AG10803 (cell line): Measurements from ENCODE around the gene SAMD11.

Source experiments
- DNase-seq: peaks from one replicate; pipeline ENCODE4 v3.0.0; 2010; ENCODE audit warnings: low read depth
- H3K4me3 ChIP-seq: 2 replicates; pipeline ENCODE4 v1.5.1; 2011; ENCODE audit warnings: mild to moderate bottlenecking, low read length, control low read depth
- CTCF ChIP-seq: conservative IDR thresholded peaks from 2 replicates; pipeline ENCODE4 v1.5.1; 2011; ENCODE audit warnings: mild to moderate bottlenecking, low read length, control low read depth, inconsistent platforms

Gene SAMD11

DNA sequence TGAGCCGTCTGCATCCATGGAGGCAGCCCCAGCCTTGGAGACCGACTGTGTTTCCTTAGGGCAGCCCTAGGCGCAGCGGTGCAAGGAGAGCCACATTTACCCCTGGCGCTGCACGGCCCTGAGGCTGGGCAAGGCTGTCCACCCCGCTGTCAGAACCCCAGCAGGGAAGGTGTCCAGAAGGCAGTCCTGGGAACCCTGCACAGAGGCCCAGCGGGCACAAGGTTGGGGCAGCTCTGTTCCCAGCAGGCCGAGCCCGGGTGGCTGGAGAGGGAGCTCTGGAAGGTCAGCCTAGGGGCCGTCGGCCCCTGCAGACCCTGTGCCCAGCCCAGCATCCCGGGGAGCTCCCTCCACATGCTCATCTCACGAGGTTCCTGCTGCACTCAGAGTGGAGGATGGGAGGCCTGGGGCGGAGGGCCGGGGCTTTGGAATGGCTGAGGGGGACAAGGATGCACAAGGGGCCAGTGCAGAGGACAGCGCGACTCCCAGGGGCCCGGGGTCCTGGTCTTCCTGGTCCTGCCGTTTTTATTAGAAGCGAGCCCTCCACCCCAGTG lies 19.9 kb upstream of the SAMD11 start:
- DNase-seq, result no peak
- peak overlapping the region; percentile 35 for H3K4me3 ChIP-seq
- TF ChIP-seq CTCF, result no peak

DNA sequence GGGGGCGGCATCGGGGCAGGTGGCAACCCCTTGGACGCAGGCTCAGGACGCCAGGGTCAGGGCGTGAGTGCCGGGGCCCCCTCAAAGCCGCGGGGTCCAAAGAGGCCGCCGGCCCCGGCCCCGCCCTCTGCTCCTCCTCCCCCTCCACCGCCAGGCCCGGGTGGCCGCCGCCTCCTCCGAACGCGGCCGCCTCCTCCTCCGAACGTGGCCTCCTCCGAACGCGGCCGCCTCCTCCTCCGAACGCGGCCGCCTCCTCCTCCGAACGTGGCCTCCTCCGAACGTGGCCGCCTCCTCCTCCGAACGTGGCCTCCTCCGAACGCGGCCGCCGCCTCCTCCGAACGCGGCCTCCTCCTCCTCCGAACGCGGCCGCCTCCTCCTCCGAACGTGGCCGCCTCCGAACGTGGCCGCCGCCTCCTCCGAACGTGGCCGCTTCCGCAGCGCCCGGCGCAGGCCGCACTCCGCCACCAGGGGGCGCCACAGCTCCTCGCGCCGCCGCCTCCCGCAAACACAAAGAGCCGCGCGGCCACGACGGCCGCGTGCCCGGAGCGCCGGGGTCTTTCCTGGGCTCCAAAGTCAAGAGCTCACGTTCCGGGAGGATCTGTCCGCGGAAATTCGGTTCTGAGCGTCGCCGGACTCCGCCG lies 19.3 kb upstream of the SAMD11 start:
- H3K4me3 ChIP-seq, result peak overlapping the region; percentile 55
- TF ChIP-seq CTCF, result peak; percentile 45
- peak; percentile 80 for DNase-seq

DNA sequence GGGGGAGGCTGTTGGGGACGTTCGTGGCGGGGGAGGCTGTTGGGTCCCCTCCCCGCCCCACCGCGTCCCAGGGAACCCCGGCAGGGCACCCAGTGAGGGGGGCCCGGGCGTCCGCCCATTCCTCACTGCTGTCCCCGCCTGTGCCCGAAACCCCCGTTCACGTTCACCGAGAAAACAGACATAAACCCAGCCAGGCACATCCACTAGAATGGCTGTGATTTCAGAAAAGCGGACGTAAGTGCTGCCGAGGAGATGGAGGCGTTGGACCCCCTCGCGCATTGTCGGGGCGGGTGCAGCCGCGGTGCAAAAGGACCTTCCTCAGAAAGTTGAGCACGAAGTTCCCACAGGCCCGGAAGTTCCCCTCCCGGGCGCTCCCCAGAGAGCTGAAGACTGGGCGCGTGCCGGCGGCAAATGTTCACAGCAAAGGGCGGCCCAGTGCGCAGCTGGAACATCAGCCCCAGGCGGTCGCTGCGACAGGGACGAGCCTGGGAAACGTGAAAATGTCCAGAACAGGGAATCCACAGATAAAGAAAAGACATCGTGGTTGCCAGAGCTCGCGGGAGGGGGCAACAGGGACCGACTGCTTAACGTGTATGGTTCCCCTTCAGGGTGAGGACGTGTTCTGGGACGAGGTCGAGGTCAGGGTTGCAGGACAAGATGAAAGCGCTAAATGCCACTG lies 18.5 kb upstream of the SAMD11 start:
- TF ChIP-seq CTCF, result no peak
- peak overlapping the region; percentile 55 for H3K4me3 ChIP-seq
- no peak for DNase-seq

DNA sequence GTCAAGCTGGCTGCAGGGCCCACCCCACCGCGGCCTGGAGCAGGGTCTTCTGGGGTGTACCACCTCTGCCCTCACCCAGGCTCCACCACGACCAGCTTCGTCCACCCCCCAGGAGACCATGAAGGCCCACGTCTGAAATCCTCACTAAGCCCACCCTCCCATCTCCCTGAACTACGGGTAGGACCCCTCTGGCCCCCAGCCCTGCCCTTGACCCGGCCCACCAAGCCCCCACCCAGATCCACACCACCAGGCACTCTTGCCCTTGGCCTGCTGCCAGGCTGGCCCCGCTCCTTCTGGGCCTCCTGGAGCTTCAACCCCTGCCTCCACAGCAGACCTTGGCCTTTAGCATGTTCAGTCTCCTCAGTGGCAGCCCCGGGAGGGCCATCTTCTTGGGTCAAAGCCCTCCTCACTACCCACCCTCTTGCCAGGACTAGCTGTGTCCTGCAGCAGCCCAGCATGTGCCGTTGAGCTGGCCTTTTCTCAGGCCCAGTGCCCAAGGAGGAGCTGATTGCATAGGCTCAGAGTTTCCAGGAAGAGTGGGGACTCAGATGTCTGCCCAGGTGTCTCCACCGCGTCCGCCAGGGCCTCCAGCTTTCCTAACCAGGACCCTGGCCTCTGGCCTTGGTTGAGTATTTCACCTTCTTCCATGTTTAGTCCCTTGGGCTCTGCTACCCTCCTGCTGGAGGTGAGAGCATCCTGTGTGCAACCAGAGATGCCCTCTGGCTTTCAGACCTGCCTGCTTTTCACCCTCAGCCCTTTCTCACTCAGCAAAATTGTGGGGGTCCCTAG lies 17.7 kb upstream of the SAMD11 start:
- TF ChIP-seq CTCF, result no peak
- H3K4me3 ChIP-seq, result no peak overlapping the region
- DNase-seq, result no peak

DNA sequence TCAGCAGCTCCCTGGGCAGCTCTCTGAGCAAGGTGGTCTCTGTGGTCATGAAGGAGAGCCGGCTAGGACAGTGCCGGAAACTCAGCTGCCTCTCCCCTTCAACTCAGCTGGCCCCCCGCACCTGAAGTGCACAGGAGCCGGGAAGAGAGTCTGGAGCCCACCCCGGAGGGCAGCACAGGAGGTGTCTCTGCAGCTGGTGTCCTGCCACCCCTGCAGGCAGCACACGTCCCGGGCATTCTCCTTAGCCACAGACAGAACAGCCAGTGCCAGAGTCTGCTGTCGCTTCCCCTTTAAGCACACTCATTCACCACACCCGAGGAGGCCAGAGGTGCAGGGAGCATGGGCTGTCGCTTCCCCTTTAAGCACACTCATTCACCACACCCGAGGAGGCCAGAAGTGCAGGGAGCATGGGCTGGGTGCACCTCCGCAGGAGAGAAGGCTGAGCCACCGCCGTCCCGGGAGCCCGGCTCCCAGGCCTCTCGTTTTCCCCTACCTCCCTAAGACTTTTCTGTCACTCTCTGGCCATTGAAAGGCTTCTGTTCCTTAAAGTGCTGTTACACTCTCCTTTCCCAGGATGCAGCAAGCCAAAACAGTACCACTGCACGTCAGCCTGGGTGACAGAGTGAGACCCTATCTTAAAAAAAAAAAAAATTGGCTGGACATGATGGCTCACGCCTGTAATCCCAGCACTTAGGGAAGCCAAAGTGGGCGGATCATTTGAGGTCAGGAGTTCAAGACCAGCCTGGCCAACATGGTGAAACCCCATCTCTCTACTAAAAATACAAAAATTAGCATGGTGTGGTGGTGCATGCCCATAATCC lies 16.9 kb upstream of the SAMD11 start:
- peak; percentile 43 for DNase-seq
- no peak overlapping the region for H3K4me3 ChIP-seq
- TF ChIP-seq CTCF, result no peak

- TF ChIP-seq CTCF, result no peak
- H3K4me3 ChIP-seq, result no peak overlapping the region
- no peak for DNase-seq
These were observed 15.9 kb upstream of the SAMD11 start for GRCh38 chr1:907611-908451.
